Neural progenitor cell (in vitro differentiated cells): ENCODE measurements around the gene PLEKHG7. TPM values are rescaled to one million over a fixed set of nuclear protein-coding genes. Genes with fewer than 3 reads are reported as not detected.
"Not testable (repeated sequence)": the region's sequence is repeated elsewhere in the genome, so short reads cannot be mapped to it uniquely, and the experiment has no call there.

Experiments
- DNase-seq: peaks from one replicate; pipeline ENCODE4 v3.0.0-alpha.2; 2016; ENCODE audit warnings: low spot score
- H2AFZ ChIP-seq: fragments of 200-600 bp; sonication (generic); replicated peaks from 2 replicates; pipeline ENCODE4 v1.6.1; 2016; ENCODE audit warnings: antibody characterized with exemption
- H3F3A ChIP-seq: fragments of 200-600 bp; sonication (generic); 2 replicates; pipeline ENCODE4 v1.6.1; 2016; ENCODE audit warnings: antibody characterized with exemption, low read depth
- H3K27ac ChIP-seq: fragments of 200-600 bp; sonication (generic); 2 replicates; pipeline ENCODE4 v1.5.1; 2016; ENCODE audit warnings: mild to moderate bottlenecking
- H3K27me3 ChIP-seq: fragments of 200-600 bp; sonication (generic); 2 replicates; pipeline ENCODE4 v1.6.1; 2016; ENCODE audit warnings: mild to moderate bottlenecking, moderate library complexity
- H3K36me3 ChIP-seq: fragments of 200-600 bp; sonication (generic); 2 replicates; pipeline ENCODE4 v1.5.1; 2016
- H3K4me1 ChIP-seq: fragments of 200-600 bp; sonication (generic); 2 replicates; pipeline ENCODE4 v1.6.1; 2016; ENCODE audit warnings: mixed run types
- H3K4me2 ChIP-seq: fragments of 200-600 bp; sonication (generic); 2 replicates; pipeline ENCODE4 v1.6.1; 2016
- H3K4me3 ChIP-seq: fragments of 200-600 bp; sonication (generic); 2 replicates; pipeline ENCODE4 v1.5.1; 2016
- H3K79me2 ChIP-seq: fragments of 200-600 bp; sonication (generic); 2 replicates; pipeline ENCODE4 v1.6.1; 2016; ENCODE audit warnings: low read depth
- H3K9ac ChIP-seq: fragments of 200-600 bp; sonication (generic); 2 replicates; pipeline ENCODE4 v1.6.1; 2016
- H3K9me3 ChIP-seq: fragments of 200-600 bp; sonication (generic); 2 replicates; pipeline ENCODE4 v1.5.1; 2016; ENCODE audit warnings: low read depth
- H4K20me1 ChIP-seq: fragments of 200-600 bp; sonication (generic); 2 replicates; pipeline ENCODE4 v1.6.1; 2016; ENCODE audit warnings: low read depth
- H3K27ac Mint-ChIP-seq: 3 replicates; pipeline ENCODE4 v1.8.0; 2021; ENCODE audit warnings: mixed read lengths
- H3K27me3 Mint-ChIP-seq: 2 replicates; pipeline ENCODE4 v1.8.0; 2022; ENCODE audit warnings: low read depth, mild to moderate bottlenecking, inconsistent platforms, moderate library complexity, mixed read lengths; ENCODE audit not compliant: insufficient read depth
- H3K36me3 Mint-ChIP-seq: 3 replicates; pipeline ENCODE4 v1.8.0; 2021; ENCODE audit warnings: mixed read lengths
- H3K4me1 Mint-ChIP-seq: 3 replicates; pipeline ENCODE4 v1.8.0; 2021; ENCODE audit warnings: mixed read lengths
- H3K4me3 Mint-ChIP-seq: 3 replicates; pipeline ENCODE4 v1.8.0; 2021; ENCODE audit warnings: mild to moderate bottlenecking, moderate library complexity, mixed read lengths
- H3K9me3 Mint-ChIP-seq: 3 replicates; pipeline ENCODE4 v1.8.0; 2020; ENCODE audit warnings: mixed read lengths
- EZH2 ChIP-seq: fragments of 200-600 bp; sonication (generic); IDR thresholded peaks from 2 replicates; pipeline ENCODE4 v1.6.1; 2017; ENCODE audit warnings: antibody characterized with exemption, mild to moderate bottlenecking, moderate library complexity
- EZH2phosphoT487 ChIP-seq: fragments of 200-600 bp; sonication (generic); IDR thresholded peaks from 2 replicates; pipeline ENCODE4 v1.6.1; 2017; ENCODE audit warnings: antibody characterized with exemption
- total RNA-seq: library from RNA; depleted of rRNA; stranded (reverse); fragments of >200 nt; gene quantifications from 2 replicates; pipeline ENCODE4 v1.2.3, GENCODE V29; 2015; ENCODE audit warnings: low replicate concordance
- TF ChIP-seq, protein P1 (sequence below): fragments of 200-600 bp; sonication (generic); IDR thresholded peaks from 2 replicates; pipeline ENCODE4 v1.5.1; 2017; ENCODE audit warnings: antibody characterized with exemption, mild to moderate bottlenecking

Gene PLEKHG7
- total RNA-seq, 1 donor from 2014 or later = not detected

DNA sequence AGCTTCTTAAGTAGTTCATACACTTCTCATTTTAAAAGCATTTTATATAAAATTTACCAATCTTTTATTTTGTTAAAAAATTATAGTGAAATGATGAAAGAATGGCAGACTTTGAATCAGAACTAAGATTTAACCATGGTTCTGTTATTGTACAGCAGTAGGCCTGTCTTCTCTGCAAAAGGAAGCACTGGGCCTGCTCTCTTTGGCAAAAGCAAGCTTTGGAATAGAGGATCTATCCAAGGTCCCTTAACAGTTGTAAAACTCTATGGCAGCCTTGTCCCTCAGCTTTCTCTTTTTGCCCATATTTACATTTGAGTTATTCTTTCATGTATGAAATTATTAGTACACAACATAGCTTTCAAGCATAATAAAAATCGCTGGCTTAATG is 82.8 kb downstream of the PLEKHG7 start:
- no peak overlapping the region for H2AFZ ChIP-seq
- H3K79me2 ChIP-seq = no peaks in the 10 kb centered on the region
- no peak overlapping the region for H3K4me3 Mint-ChIP-seq
- H3K9me3 ChIP-seq = no peaks in the 10 kb centered on the region
- TF ChIP-seq EZH2phosphoT487 (no peak), EZH2 (no peak)
- TF ChIP-seq, protein P1, sequence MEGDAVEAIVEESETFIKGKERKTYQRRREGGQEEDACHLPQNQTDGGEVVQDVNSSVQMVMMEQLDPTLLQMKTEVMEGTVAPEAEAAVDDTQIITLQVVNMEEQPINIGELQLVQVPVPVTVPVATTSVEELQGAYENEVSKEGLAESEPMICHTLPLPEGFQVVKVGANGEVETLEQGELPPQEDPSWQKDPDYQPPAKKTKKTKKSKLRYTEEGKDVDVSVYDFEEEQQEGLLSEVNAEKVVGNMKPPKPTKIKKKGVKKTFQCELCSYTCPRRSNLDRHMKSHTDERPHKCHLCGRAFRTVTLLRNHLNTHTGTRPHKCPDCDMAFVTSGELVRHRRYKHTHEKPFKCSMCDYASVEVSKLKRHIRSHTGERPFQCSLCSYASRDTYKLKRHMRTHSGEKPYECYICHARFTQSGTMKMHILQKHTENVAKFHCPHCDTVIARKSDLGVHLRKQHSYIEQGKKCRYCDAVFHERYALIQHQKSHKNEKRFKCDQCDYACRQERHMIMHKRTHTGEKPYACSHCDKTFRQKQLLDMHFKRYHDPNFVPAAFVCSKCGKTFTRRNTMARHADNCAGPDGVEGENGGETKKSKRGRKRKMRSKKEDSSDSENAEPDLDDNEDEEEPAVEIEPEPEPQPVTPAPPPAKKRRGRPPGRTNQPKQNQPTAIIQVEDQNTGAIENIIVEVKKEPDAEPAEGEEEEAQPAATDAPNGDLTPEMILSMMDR = no peak
- no peaks in the 10 kb centered on the region for H4K20me1 ChIP-seq
- no peaks in the 10 kb centered on the region for H3F3A ChIP-seq
- no peaks in the 10 kb centered on the region for H3K4me1 ChIP-seq
- H3K36me3 ChIP-seq = no peaks in the 10 kb centered on the region
- no peak overlapping the region for H3K4me2 ChIP-seq
- H3K4me3 ChIP-seq = no peak overlapping the region
- no peak for DNase-seq
- no peak overlapping the region for H3K27ac Mint-ChIP-seq
- H3K9me3 Mint-ChIP-seq = peaks cover 4% of the 10 kb centered on the region
- peaks cover 5% of the 10 kb centered on the region for H3K36me3 Mint-ChIP-seq
- H3K27me3 ChIP-seq = no peaks in the 10 kb centered on the region
- peaks cover 2% of the 10 kb centered on the region for H3K4me1 Mint-ChIP-seq
- peaks cover 2% of the 10 kb centered on the region for H3K27me3 Mint-ChIP-seq
- no peak overlapping the region for H3K27ac ChIP-seq
- no peak overlapping the region for H3K9ac ChIP-seq

DNA sequence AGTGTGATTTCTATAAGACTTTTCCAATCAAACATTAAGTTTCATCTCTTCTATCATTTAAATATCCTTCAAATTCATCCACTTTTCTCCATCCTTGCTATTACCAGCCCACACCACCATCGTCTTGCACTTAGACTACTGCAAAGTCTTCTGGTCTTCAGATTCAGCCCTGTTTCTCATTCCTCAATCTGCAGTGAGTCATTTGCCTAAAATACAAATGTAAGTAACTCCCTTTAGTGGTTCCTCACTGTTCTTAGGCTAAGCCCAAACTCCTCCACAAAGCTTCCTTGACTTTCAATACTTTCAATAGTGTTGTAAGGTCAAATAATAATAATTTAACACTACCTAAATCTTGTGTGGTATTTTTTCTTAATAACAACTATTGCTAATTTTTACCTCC is 83.3 kb downstream of the PLEKHG7 start:
- Mint-ChIP-seq H3K4me1 (peaks cover 2% of the 10 kb centered on the region), H3K27ac (no peak overlapping the region), H3K9me3 (peaks cover 6% of the 10 kb centered on the region), H3K27me3 (peaks cover 2% of the 10 kb centered on the region), H3K4me3 (no peak overlapping the region), H3K36me3 (peaks cover 7% of the 10 kb centered on the region)
- TF ChIP-seq EZH2phosphoT487 (no peak), EZH2 (no peak)
- TF ChIP-seq, protein P1 = no peak
- Histone ChIP-seq H3K9me3 (no peaks in the 10 kb centered on the region), H2AFZ (no peak overlapping the region), H3K36me3 (no peaks in the 10 kb centered on the region), H3K79me2 (no peaks in the 10 kb centered on the region), H3K4me2 (no peak overlapping the region), H3F3A (no peaks in the 10 kb centered on the region), H3K9ac (no peak overlapping the region), H3K27me3 (no peaks in the 10 kb centered on the region), H3K27ac (no peak overlapping the region), H3K4me3 (no peak overlapping the region), H4K20me1 (no peaks in the 10 kb centered on the region), H3K4me1 (no peaks in the 10 kb centered on the region)
- DNase-seq = no peak

DNA sequence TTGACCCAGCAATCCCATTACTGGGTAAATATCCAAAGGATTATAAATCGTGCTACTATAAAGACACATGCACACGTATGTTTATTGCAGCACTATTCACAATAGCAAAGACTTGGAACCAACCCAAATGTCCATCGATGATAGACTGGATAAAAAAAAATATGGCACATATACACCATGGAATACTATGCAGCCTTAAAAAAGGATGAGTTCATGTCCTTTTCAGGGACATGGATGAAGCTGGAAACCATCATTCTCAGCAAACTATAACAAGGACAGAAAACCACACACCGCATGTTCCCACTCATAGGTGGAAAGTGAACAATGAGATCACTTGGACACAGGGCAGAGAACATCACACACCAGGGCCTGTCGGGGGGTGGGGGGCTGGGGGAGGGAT is 91.6 kb downstream of the PLEKHG7 start:
- not testable (repeated sequence) for H3K4me1 ChIP-seq, H3K9me3 ChIP-seq, H3F3A ChIP-seq, H3K36me3 ChIP-seq, H3K4me3 ChIP-seq, H4K20me1 ChIP-seq, H3K27me3 ChIP-seq, DNase-seq, H3K4me3 Mint-ChIP-seq, H3K27ac Mint-ChIP-seq, H3K27ac ChIP-seq, H3K9ac ChIP-seq, H3K9me3 Mint-ChIP-seq, H3K79me2 ChIP-seq, H3K4me1 Mint-ChIP-seq, H3K4me2 ChIP-seq, H3K27me3 Mint-ChIP-seq, H2AFZ ChIP-seq
- peaks cover 20% of the 10 kb centered on the region for H3K36me3 Mint-ChIP-seq

GRCh38 chr12:92794814-92795213 is 92.0 kb downstream of the PLEKHG7 start:
- H3K36me3 ChIP-seq = no peaks in the 10 kb centered on the region
- no peaks in the 10 kb centered on the region for H3K27me3 Mint-ChIP-seq

More at GRCh38 chr12:92794814-92795213, 92.0 kb downstream of the PLEKHG7 start:
- H3K9me3 ChIP-seq = no peaks in the 10 kb centered on the region
- no peak overlapping the region for H3K27ac ChIP-seq
- H3K27ac Mint-ChIP-seq = no peak overlapping the region
- H3K9ac ChIP-seq = no peak overlapping the region
- no peaks in the 10 kb centered on the region for H3K27me3 ChIP-seq
- H2AFZ ChIP-seq = no peak overlapping the region
- peaks cover 19% of the 10 kb centered on the region for H3K36me3 Mint-ChIP-seq
- H3K4me1 Mint-ChIP-seq = no peaks in the 10 kb centered on the region
- H3K4me3 ChIP-seq = no peak overlapping the region
- no peaks in the 10 kb centered on the region for H3K4me1 ChIP-seq
- H3F3A ChIP-seq = no peaks in the 10 kb centered on the region
- DNase-seq = no peak
- no peak overlapping the region for H3K4me3 Mint-ChIP-seq
- TF ChIP-seq EZH2phosphoT487 = no peak
- TF ChIP-seq, protein P1 = no peak
- TF ChIP-seq EZH2 = no peak
- peaks cover 8% of the 10 kb centered on the region for H3K9me3 Mint-ChIP-seq
- H3K4me2 ChIP-seq = no peak overlapping the region
- no peaks in the 10 kb centered on the region for H3K79me2 ChIP-seq
- no peaks in the 10 kb centered on the region for H4K20me1 ChIP-seq
